ENCODE results near the gene PLD1.

DNA sequence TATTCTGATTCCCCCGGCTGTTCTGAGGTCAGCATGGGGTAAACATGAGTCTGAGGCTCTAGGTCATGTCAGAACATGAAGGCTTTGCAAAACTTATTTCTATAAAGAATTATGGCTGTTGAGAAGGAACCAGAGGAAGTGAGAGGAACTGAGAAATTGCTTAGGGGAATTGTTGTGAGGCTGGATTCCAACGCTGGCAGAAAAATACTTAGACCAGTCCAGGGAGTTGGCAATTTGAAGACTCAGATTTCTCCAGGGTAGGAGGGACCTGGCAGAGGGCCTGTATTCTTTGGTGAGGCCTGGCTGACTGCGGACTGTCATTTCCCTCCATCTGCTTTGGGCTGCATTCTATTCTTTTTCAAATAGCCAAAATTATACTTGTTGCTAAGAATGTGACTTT is 155.5 kb downstream of the PLD1 start:
- TF ChIP-seq, protein P1, sequence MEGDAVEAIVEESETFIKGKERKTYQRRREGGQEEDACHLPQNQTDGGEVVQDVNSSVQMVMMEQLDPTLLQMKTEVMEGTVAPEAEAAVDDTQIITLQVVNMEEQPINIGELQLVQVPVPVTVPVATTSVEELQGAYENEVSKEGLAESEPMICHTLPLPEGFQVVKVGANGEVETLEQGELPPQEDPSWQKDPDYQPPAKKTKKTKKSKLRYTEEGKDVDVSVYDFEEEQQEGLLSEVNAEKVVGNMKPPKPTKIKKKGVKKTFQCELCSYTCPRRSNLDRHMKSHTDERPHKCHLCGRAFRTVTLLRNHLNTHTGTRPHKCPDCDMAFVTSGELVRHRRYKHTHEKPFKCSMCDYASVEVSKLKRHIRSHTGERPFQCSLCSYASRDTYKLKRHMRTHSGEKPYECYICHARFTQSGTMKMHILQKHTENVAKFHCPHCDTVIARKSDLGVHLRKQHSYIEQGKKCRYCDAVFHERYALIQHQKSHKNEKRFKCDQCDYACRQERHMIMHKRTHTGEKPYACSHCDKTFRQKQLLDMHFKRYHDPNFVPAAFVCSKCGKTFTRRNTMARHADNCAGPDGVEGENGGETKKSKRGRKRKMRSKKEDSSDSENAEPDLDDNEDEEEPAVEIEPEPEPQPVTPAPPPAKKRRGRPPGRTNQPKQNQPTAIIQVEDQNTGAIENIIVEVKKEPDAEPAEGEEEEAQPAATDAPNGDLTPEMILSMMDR (IDR thresholded peaks at IDR 0.05): no peak
- no peak for TF ChIP-seq POLR2A (IDR thresholded peaks at IDR 0.05)
- no peak for TF ChIP-seq EP300 (IDR thresholded peaks at IDR 0.05; ENCODE audit: low read depth)

Data from transverse colon (tissue), 3 donors.